Kidney epithelial cell (primary cell): ENCODE measurements around the gene OSBP. TPM values are rescaled to one million over a fixed set of nuclear protein-coding genes. Genes with fewer than 3 reads are reported as not detected.

ENCODE experiments used
- DNase-seq: peaks from one replicate; pipeline ENCODE4 v3.0.0-alpha.2; 2010; ENCODE audit warnings: low read depth
- H3K27me3 ChIP-seq: 2 replicates; pipeline ENCODE4 v1.6.0; 2011; ENCODE audit warnings: low read length; ENCODE audit not compliant: control insufficient read depth, insufficient read depth
- H3K36me3 ChIP-seq: 2 replicates; pipeline ENCODE4 v1.5.1; 2011; ENCODE audit warnings: low read length; ENCODE audit not compliant: control insufficient read depth, insufficient read depth
- H3K4me3 ChIP-seq: 2 replicates; pipeline ENCODE4 v1.5.1; 2011; ENCODE audit warnings: low read depth, mild to moderate bottlenecking, control low read depth, low read length
- CTCF ChIP-seq: IDR thresholded peaks from 2 replicates; pipeline ENCODE4 v1.5.1; 2011; ENCODE audit warnings: mild to moderate bottlenecking, moderate library complexity, low read length, control low read depth, inconsistent platforms; ENCODE audit not compliant: insufficient read depth, poor library complexity, severe bottlenecking
- total RNA-seq: library from RNA; depleted of rRNA; stranded (reverse); fragments of >200 nt; gene quantifications from 2 replicates; pipeline ENCODE4 v1.2.3, GENCODE V29; 2015

OSBP gene
- total RNA-seq, 1 donor from 2014 or later, result 27.1 TPM

- no peaks in the 10 kb centered on the region for H3K36me3 ChIP-seq
- no peak for DNase-seq
- H3K4me3 ChIP-seq, result no peak overlapping the region
- TF ChIP-seq CTCF, result no peak
- H3K27me3 ChIP-seq, result no peaks in the 10 kb centered on the region
These were observed 10.1 kb upstream of the OSBP start for GRCh38 chr11:59625703-59626102.

GRCh38 chr11:59617876-59618275 is 2.3 kb upstream of the OSBP start:
- no peak for TF ChIP-seq CTCF
- no peaks in the 10 kb centered on the region for H3K36me3 ChIP-seq
- H3K4me3 ChIP-seq, result no peak overlapping the region
- H3K27me3 ChIP-seq, result no peaks in the 10 kb centered on the region
- no peak for DNase-seq

- no peak for DNase-seq
- H3K27me3 ChIP-seq, result no peaks in the 10 kb centered on the region
- no peaks in the 10 kb centered on the region for H3K36me3 ChIP-seq
- H3K4me3 ChIP-seq, result peak overlapping the region; percentile 51
- TF ChIP-seq CTCF, result no peak
These were observed 915 bp upstream of the OSBP start for GRCh38 chr11:59616396-59616982.

- no peak for TF ChIP-seq CTCF
- Histone ChIP-seq H3K27me3 (no peaks in the 10 kb centered on the region), H3K4me3 (peak overlapping the region; percentile 90), H3K36me3 (no peaks in the 10 kb centered on the region)
- DNase-seq, result no peak
These were observed 396 bp downstream of the OSBP start for GRCh38 chr11:59615120-59615636.

- H3K27me3 ChIP-seq, result no peaks in the 10 kb centered on the region
- H3K4me3 ChIP-seq, result peak overlapping the region; percentile 90
- TF ChIP-seq CTCF, result no peak
- no peaks in the 10 kb centered on the region for H3K36me3 ChIP-seq
- DNase-seq, result no peak
These were observed 1.1 kb downstream of the OSBP start for GRCh38 chr11:59614277-59615119.
